Caco-2 (cell line): ENCODE data around the gene DDHD1. TPM values are rescaled to one million over a fixed set of nuclear protein-coding genes. Genes with fewer than 3 reads are reported as not detected.

Experiments used
- BruUV-seq: library from RNA; stranded (reverse); fragments of 400-500 nt; replicated peaks from 2 replicates; lab custom pipeline; 2021; lab: Mats Ljungman, UMichigan
- CTCF ChIA-PET: fragments of 300-600 bp; sonication (Branson Sonifier 250); formaldehyde crosslinking; loops from one replicate; lab custom pipeline; 2022; ENCODE audit warnings: antibody characterized with exemption; lab: Charles Lee
- POLR2A ChIA-PET: fragments of 300-600 bp; sonication (Branson Sonifier 250); formaldehyde crosslinking; loops from one replicate; lab custom pipeline; 2022; ENCODE audit warnings: antibody characterized with exemption; lab: Charles Lee
- DNase-seq, 2 experiments: peaks; one replicate each; pipeline versions ENCODE4 v3.0.0 to v3.0.0-alpha.2; 2020 to 2022
- H3K27me3 ChIP-seq: replicated peaks from 2 replicates; pipeline ENCODE4 v1.6.0; 2011; ENCODE audit warnings: low read length; ENCODE audit not compliant: control insufficient read depth, insufficient read depth
- H3K36me3 ChIP-seq: 2 replicates; pipeline ENCODE4 v1.5.1; 2011; ENCODE audit warnings: low read length; ENCODE audit not compliant: control insufficient read depth, insufficient read depth
- H3K4me1 ChIP-seq: fragments of 250-450 bp; sonication (Bioruptor Pico); 2 replicates; pipeline ENCODE4 v1.5.1; 2020; ENCODE audit warnings: mild to moderate bottlenecking
- H3K4me3 ChIP-seq: 2 replicates; pipeline ENCODE4 v1.5.1; 2011; ENCODE audit warnings: low read depth, mild to moderate bottlenecking, control low read depth, low read length
- H3K9me3 ChIP-seq: fragments of 250-450 bp; sonication (Bioruptor Pico); 2 replicates; pipeline ENCODE4 v1.5.1; 2020; ENCODE audit warnings: mild to moderate bottlenecking, moderate library complexity
- H3K27ac Mint-ChIP-seq: one replicate; pipeline ENCODE4 v1.8.0; 2022; ENCODE audit warnings: mixed read lengths; ENCODE audit not compliant: unreplicated experiment
- H3K27me3 Mint-ChIP-seq: one replicate; pipeline ENCODE4 v1.8.0; 2022; ENCODE audit warnings: mixed read lengths; ENCODE audit not compliant: insufficient read depth, unreplicated experiment
- H3K36me3 Mint-ChIP-seq: one replicate; pipeline ENCODE4 v1.8.0; 2022; ENCODE audit warnings: mild to moderate bottlenecking, mixed read lengths; ENCODE audit not compliant: insufficient read depth, unreplicated experiment
- H3K4me1 Mint-ChIP-seq: one replicate; pipeline ENCODE4 v1.8.0; 2022; ENCODE audit warnings: low read depth, mixed read lengths; ENCODE audit not compliant: unreplicated experiment
- H3K4me3 Mint-ChIP-seq: one replicate; pipeline ENCODE4 v1.8.0; 2022; ENCODE audit warnings: mild to moderate bottlenecking, moderate library complexity, mixed read lengths; ENCODE audit not compliant: unreplicated experiment
- H3K9me3 Mint-ChIP-seq: one replicate; pipeline ENCODE4 v1.8.0; 2022; ENCODE audit warnings: mixed read lengths; ENCODE audit not compliant: unreplicated experiment
- intact Hi-C: fragments of 100-400 bp; cut with micrococcal nuclease; formaldehyde crosslinking; loops from one replicate; pipeline ENCODE4 v1.10.0; 2022; ENCODE audit not compliant: unreplicated experiment
- total RNA-seq: library from RNA; stranded (reverse); gene quantifications from 2 replicates; pipeline ENCODE4 v1.2.3, GENCODE V29; 2022
- TF ChIP-seq, protein P1 (sequence below), 2 experiments: fragments of 200-600 bp in 1 of 2; IDR thresholded peaks; 1 replicate in 1 of 2; 2 replicates in 1 of 2; pipeline versions ENCODE4 v1.5.1 to v1.8.0; 2011 to 2022; ENCODE audit warnings: antibody characterized with exemption in 1 of 2, control low read depth in 1 of 2, inconsistent platforms in 1 of 2, low read depth in 1 of 2, low read length in 1 of 2, mild to moderate bottlenecking in 1 of 2, moderate library complexity in 1 of 2; ENCODE audit not compliant: insufficient read depth in 1 of 2, severe bottlenecking in 1 of 2, unreplicated experiment in 1 of 2

DDHD1 gene
- total RNA-seq, 1 experiment from 2014 or later = 8.8 TPM

DNA sequence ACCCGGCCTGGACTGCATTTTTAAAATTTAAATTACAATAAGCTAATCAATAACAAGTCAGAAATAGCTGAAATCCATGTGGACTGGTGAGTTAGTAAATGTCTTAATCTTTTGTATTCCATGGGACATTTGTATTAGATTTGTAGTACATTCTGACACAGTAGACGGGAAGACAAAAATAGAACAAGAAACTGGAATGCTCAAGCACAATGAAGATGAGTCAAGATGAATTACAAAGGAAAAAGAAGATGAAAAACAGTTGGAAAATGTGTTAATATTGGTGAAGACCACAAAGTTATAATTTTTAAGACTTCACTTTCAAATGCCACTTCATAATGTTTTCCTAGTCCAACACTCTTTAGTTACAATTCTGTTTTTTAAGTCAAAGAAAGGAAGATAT is 104.5 kb downstream of the DDHD1 start:
- Mint-ChIP-seq H3K36me3 (no peaks in the 10 kb centered on the region), H3K4me3 (no peak overlapping the region), H3K4me1 (no peaks in the 10 kb centered on the region), H3K27ac (no peak overlapping the region), H3K9me3 (no peaks in the 10 kb centered on the region), H3K27me3 (no peaks in the 10 kb centered on the region)
- intact Hi-C loops = no loop called here
- TF ChIP-seq, protein P1, sequence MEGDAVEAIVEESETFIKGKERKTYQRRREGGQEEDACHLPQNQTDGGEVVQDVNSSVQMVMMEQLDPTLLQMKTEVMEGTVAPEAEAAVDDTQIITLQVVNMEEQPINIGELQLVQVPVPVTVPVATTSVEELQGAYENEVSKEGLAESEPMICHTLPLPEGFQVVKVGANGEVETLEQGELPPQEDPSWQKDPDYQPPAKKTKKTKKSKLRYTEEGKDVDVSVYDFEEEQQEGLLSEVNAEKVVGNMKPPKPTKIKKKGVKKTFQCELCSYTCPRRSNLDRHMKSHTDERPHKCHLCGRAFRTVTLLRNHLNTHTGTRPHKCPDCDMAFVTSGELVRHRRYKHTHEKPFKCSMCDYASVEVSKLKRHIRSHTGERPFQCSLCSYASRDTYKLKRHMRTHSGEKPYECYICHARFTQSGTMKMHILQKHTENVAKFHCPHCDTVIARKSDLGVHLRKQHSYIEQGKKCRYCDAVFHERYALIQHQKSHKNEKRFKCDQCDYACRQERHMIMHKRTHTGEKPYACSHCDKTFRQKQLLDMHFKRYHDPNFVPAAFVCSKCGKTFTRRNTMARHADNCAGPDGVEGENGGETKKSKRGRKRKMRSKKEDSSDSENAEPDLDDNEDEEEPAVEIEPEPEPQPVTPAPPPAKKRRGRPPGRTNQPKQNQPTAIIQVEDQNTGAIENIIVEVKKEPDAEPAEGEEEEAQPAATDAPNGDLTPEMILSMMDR (IDR thresholded peaks at IDR 0.05; ENCODE audit: insufficient read depth in 1 of 2, low read depth in 1 of 2, low read length in 1 of 2, severe bottlenecking in 1 of 2, unreplicated experiment in 1 of 2) = no peak
- no peaks in the 10 kb centered on the region for H3K9me3 ChIP-seq
- no peak overlapping the region for H3K4me3 ChIP-seq
- BruUV-seq = no TSS peak
- ChIA-PET POLR2A (interaction anchor here (0.5 kb wide), 1 partner anchor 834 kb away, joined by 3 read pairs; no protein-coding TSS in a partner anchor), CTCF (no interaction called here)
- DNase-seq = no peak
- H3K4me1 ChIP-seq = no peaks in the 10 kb centered on the region
- no peaks in the 10 kb centered on the region for H3K36me3 ChIP-seq
- H3K27me3 ChIP-seq = no peaks in the 10 kb centered on the region

GRCh38 chr14:53047307-53048069 is 105.6 kb downstream of the DDHD1 start:
- TF ChIP-seq, protein P1 (IDR thresholded peaks at IDR 0.05; ENCODE audit: insufficient read depth in 1 of 2, low read depth in 1 of 2, low read length in 1 of 2, severe bottlenecking in 1 of 2, unreplicated experiment in 1 of 2) = no peak
- no peaks in the 10 kb centered on the region for H3K27me3 ChIP-seq
- H3K36me3 ChIP-seq = no peaks in the 10 kb centered on the region
- intact Hi-C loops = no loop called here
- no peaks in the 10 kb centered on the region for H3K9me3 ChIP-seq
- H3K4me1 ChIP-seq = no peaks in the 10 kb centered on the region
- ChIA-PET POLR2A (no interaction called here), CTCF (no interaction called here)
- no peak for DNase-seq
- H3K4me3 ChIP-seq = no peak overlapping the region
- Mint-ChIP-seq H3K27me3 (no peaks in the 10 kb centered on the region), H3K4me3 (no peak overlapping the region), H3K27ac (no peak overlapping the region), H3K36me3 (no peaks in the 10 kb centered on the region), H3K9me3 (no peaks in the 10 kb centered on the region), H3K4me1 (no peaks in the 10 kb centered on the region)
- no TSS peak for BruUV-seq

DNA sequence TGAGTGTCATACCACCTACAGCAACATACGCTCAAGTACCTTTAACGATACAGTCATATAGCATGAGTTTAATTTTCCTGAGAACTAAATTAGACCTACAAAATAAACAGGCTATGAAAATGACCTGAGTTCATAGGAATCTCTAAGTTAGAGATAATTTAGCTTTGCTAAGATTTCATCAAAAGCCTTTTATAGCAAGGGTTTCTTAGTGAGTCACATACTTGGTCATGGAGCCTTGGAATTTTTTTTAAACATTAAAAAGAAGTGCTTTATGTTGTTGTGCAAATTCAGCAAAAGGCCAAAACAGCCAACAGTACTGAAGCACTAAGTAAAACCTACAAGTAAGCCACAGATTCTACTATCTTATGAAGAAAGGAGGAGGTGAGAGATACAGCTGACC is 108.6 kb downstream of the DDHD1 start:
- no TSS peak for BruUV-seq
- Mint-ChIP-seq H3K4me1 (no peaks in the 10 kb centered on the region), H3K36me3 (no peaks in the 10 kb centered on the region), H3K9me3 (no peaks in the 10 kb centered on the region), H3K27me3 (no peaks in the 10 kb centered on the region), H3K4me3 (no peak overlapping the region), H3K27ac (no peak overlapping the region)
- TF ChIP-seq, protein P1 (IDR thresholded peaks at IDR 0.05; ENCODE audit: insufficient read depth in 1 of 2, low read depth in 1 of 2, low read length in 1 of 2, severe bottlenecking in 1 of 2, unreplicated experiment in 1 of 2) = no peak
- H3K4me3 ChIP-seq = no peak overlapping the region
- no peak for DNase-seq
- ChIA-PET CTCF (no interaction called here), POLR2A (no interaction called here)
- H3K27me3 ChIP-seq = no peaks in the 10 kb centered on the region
- intact Hi-C loops = no loop called here
- H3K4me1 ChIP-seq = no peaks in the 10 kb centered on the region
- H3K36me3 ChIP-seq = no peaks in the 10 kb centered on the region
- no peaks in the 10 kb centered on the region for H3K9me3 ChIP-seq
